ENCODE measurements around the gene GRM7.

GRM7 gene

DNA sequence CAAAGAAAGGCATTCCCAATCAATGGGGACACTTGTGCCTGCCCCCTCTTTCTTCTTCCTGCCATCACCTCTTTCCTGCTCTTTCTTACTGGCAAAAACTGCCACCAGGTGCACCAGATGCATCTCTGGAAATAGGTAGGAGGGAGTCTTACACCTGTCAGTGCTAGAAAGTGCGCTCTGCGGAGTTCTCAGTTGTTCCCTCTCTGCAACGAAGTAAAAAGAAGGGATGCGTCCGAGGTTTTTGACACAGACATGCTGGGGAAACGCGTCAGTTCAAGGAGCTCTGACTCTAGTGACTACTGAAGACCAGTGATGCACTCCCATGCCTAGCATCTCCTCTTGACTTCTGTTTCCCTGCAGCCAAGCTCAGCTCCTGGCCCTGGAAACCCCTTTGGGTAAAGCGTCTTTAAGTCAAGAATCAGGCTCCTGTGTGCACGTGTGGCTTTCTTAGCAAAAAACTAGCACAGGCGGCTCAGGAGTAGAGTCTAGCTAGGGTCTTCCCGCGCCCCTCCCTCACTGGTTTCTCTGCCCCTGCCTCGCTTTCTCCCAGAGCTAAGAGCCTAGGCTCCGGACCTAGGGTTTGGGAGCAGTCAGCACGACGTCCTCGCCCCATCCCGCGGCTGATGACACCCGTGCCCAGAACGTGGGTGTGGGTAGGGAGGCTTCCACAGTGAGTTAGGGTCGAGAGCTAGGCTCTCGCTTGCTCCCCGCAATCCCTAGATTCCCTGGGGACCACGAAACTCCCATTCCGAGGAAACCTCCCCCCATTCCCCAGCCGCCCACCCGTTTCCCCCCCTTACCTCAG lies 564 bp upstream of the GRM7 start:
- TF ChIP-seq CTCF (conservative IDR thresholded peaks at IDR 0.05; ENCODE audit: low read depth, low read length), result no peak
- DNase-seq (ENCODE audit: low read depth), result no peak
- no peak overlapping the region for H3K4me3 ChIP-seq (ENCODE audit: low read length)

- no peak for TF ChIP-seq CTCF (conservative IDR thresholded peaks at IDR 0.05; ENCODE audit: low read depth, low read length)
- H3K4me3 ChIP-seq (ENCODE audit: low read length), result no peak overlapping the region
- no peak for DNase-seq (ENCODE audit: low read depth)
Measured at GRCh38 chr3:6861625-6862000, 698 bp downstream of the GRM7 start.

- no peak for TF ChIP-seq CTCF (conservative IDR thresholded peaks at IDR 0.05; ENCODE audit: low read depth, low read length)
- DNase-seq (ENCODE audit: low read depth), result no peak
- H3K4me3 ChIP-seq (ENCODE audit: low read length), result no peak overlapping the region
Measured at GRCh38 chr3:6862041-6862879, 1.3 kb downstream of the GRM7 start.

DNA sequence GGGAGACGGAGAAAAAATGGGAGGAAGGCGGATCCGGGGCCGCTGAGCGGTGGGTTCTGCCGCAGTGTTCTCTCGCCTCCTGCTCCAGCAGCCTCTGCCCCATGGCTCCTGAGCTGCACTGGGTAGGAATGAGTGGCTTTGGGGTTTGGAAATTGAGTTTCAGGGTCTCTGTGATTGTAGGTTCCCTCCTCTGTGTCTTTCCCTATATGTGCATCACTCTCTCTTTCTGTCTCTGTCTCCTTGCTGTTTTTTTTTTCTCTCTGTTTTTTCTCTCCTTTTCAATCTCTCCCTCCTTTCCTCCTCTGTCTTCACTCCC lies 1.9 kb downstream of the GRM7 start:
- H3K4me3 ChIP-seq (ENCODE audit: low read length), result no peak overlapping the region
- TF ChIP-seq CTCF (conservative IDR thresholded peaks at IDR 0.05; ENCODE audit: low read depth, low read length), result no peak
- no peak for DNase-seq (ENCODE audit: low read depth)

DNA sequence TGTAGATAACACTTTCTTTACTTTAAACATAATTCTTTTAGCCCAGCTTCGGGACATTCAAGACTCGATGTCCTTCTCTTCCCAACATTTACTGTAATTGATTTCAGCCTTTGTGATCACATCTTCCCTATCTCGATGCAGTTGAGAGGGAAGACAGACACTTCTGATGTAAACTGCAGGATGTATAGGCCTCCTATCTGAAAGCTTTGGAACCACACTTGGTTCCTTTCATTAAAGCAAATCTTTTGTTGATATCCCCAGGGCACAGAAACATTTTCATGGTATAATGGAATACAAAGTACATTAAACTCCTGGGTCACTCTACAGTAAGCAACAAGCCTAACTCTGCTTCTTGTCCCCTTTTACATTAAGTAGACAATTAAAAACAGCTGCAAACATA lies 6.4 kb downstream of the GRM7 start:
- TF ChIP-seq CTCF (conservative IDR thresholded peaks at IDR 0.05; ENCODE audit: low read depth, low read length), result no peak

GRCh38 chr3:6878731-6879130 lies 17.8 kb downstream of the GRM7 start:
- no peak overlapping the region for H3K4me3 ChIP-seq (ENCODE audit: low read length)
- DNase-seq (ENCODE audit: low read depth), result no peak
- TF ChIP-seq CTCF (conservative IDR thresholded peaks at IDR 0.05; ENCODE audit: low read depth, low read length), result no peak

More for the DNA sequence above, 6.4 kb downstream of the GRM7 start:
- H3K4me3 ChIP-seq (ENCODE audit: low read length), result no peak overlapping the region
- DNase-seq (ENCODE audit: low read depth), result no peak

GRCh38 chr3:6912240-6912639 lies 51.3 kb downstream of the GRM7 start:
- H3K4me3 ChIP-seq (ENCODE audit: low read length), result no peak overlapping the region
- DNase-seq (ENCODE audit: low read depth), result no peak
- TF ChIP-seq CTCF (conservative IDR thresholded peaks at IDR 0.05; ENCODE audit: low read depth, low read length), result no peak
